Gastroesophageal sphincter (tissue), 4 donors: ENCODE results near the gene PCNX3. TPM values are rescaled to one million over a fixed set of nuclear protein-coding genes. Genes with fewer than 3 reads are reported as not detected.

Experiments used
- ATAC-seq: fragments of 150-250 bp; one replicate; pipeline ENCODE4 v1.9.1; 2016; ENCODE audit warnings: mild to moderate bottlenecking, moderate library complexity
- H3K27ac ChIP-seq, 4 donors: fragments of 200-600 bp; sonication (generic) in 3 of 4; 1 replicate in 3 of 4; 2 replicates in 1 of 4; pipeline ENCODE4 v1.5.1; 2016 to 2019
- H3K27me3 ChIP-seq: fragments of 200-600 bp; sonication (generic); one replicate; pipeline ENCODE4 v1.5.1; 2019
- H3K36me3 ChIP-seq, 2 donors: fragments of 200-600 bp; sonication (generic); one replicate each; pipeline ENCODE4 v1.5.1; 2019; ENCODE audit warnings: control low read depth in 1 of 2
- H3K4me1 ChIP-seq, 3 donors: fragments of 200-600 bp; sonication (generic); 1 replicate in 2 of 3; 2 replicates in 1 of 3; pipeline ENCODE4 v1.5.1; 2016 to 2019; ENCODE audit warnings: control low read depth in 2 of 3
- H3K4me3 ChIP-seq, 2 donors: fragments of 200-600 bp; sonication (generic); one replicate each; pipeline ENCODE4 v1.5.1; 2019; ENCODE audit warnings: mild to moderate bottlenecking in 1 of 2, moderate library complexity in 1 of 2
- H3K9me3 ChIP-seq, 3 donors: fragments of 200-600 bp; sonication (generic); one replicate each; pipeline ENCODE4 v1.5.1; 2017 to 2019; ENCODE audit warnings: control low read depth in 2 of 3
- CTCF ChIP-seq, 4 experiments: fragments of 200-600 bp in 2 of 4; fragments of 450-650 bp in 2 of 4; sonication (generic) in 1 of 4; IDR thresholded peaks; one replicate each; pipeline ENCODE4 v1.5.1; 2017 to 2019; ENCODE audit warnings: antibody characterized with exemption in 4 of 4, mild to moderate bottlenecking in 2 of 4, moderate library complexity in 2 of 4
- EP300 ChIP-seq: sonication (generic); formaldehyde crosslinking; IDR thresholded peaks from one replicate; pipeline ENCODE4 v1.6.1; 2017; ENCODE audit warnings: antibody characterized with exemption, mild to moderate bottlenecking
- POLR2A ChIP-seq, 2 donors: fragments of 450-650 bp; IDR thresholded peaks; one replicate each; pipeline ENCODE4 v1.6.1; 2017; ENCODE audit warnings: antibody characterized with exemption in 2 of 2, mild to moderate bottlenecking in 2 of 2, moderate library complexity in 1 of 2
- POLR2AphosphoS5 ChIP-seq: sonication (generic); formaldehyde crosslinking; IDR thresholded peaks from one replicate; pipeline ENCODE4 v1.6.1; 2017; ENCODE audit warnings: antibody characterized with exemption
- WGBS, 2 donors: methylation state at CpG; one replicate each; pipeline ENCODE4 v1.1.5; 2018; ENCODE audit warnings: low coverage in 1 of 2; 5-methylcytosine and 5-hydroxymethylcytosine counted together
- total RNA-seq, 4 donors: library from RNA; depleted of rRNA; stranded (reverse); fragments of >200 nt; gene quantifications; one replicate each; pipeline ENCODE4 v1.1.0, GENCODE V29; 2016

Gene PCNX3
- total RNA-seq, 4 donors from 2014 or later: 15.9 to 40.1 (median 19.3) TPM

GRCh38 chr11:65630215-65630614 is 14.6 kb downstream of the PCNX3 start:
- H3K27me3 ChIP-seq: no peaks in the 10 kb centered on the region
- H3K9me3 ChIP-seq: no peaks in the 10 kb centered on the region
- WGBS, 2 donors: no CpG with 5 or more reads among the region's 11 CpGs
- no peak for TF ChIP-seq POLR2A (IDR thresholded peaks at IDR 0.05)
- TF ChIP-seq POLR2AphosphoS5: no peak
- TF ChIP-seq EP300: no peak
- no peak for TF ChIP-seq CTCF (IDR thresholded peaks at IDR 0.05)
- H3K27ac ChIP-seq: no peak overlapping the region
- no peak overlapping the region for H3K4me3 ChIP-seq
- ATAC-seq: no peak
- H3K4me1 ChIP-seq: peaks cover 0 to 10% (median 0%) of the 10 kb centered on the region in 3 donors
- peaks cover 0 to 100% of the 10 kb centered on the region in 2 donors for H3K36me3 ChIP-seq

GRCh38 chr11:65633390-65634108 is 18.0 kb downstream of the PCNX3 start:
- Histone ChIP-seq H3K27ac (no peak overlapping the region), H3K36me3 (peaks cover 0 to 86% of the 10 kb centered on the region in 2 donors), H3K27me3 (no peaks in the 10 kb centered on the region), H3K4me3 (no peak overlapping the region), H3K4me1 (peaks cover 0 to 18% (median 6%) of the 10 kb centered on the region in 3 donors), H3K9me3 (no peaks in the 10 kb centered on the region)
- TF ChIP-seq CTCF (IDR thresholded peaks at IDR 0.05) (no peak), POLR2A (IDR thresholded peaks at IDR 0.05) (no peak), EP300 (no peak), POLR2AphosphoS5 (no peak)
- no CpG with 5 or more reads among the region's 20 CpGs for WGBS, 2 donors
- no peak for ATAC-seq

GRCh38 chr11:65634109-65634436 is 18.5 kb downstream of the PCNX3 start:
- Histone ChIP-seq H3K27ac (no peak overlapping the region), H3K27me3 (no peaks in the 10 kb centered on the region), H3K4me1 (peaks cover 0 to 23% (median 11%) of the 10 kb centered on the region in 3 donors), H3K36me3 (peaks cover 0 to 81% of the 10 kb centered on the region in 2 donors), H3K9me3 (no peaks in the 10 kb centered on the region), H3K4me3 (no peak overlapping the region)
- TF ChIP-seq EP300: no peak
- no peak for TF ChIP-seq POLR2A (IDR thresholded peaks at IDR 0.05)
- WGBS, 2 donors: no CpG with 5 or more reads among the region's 14 CpGs
- ATAC-seq: no peak

GRCh38 chr11:65634440-65634839 is 18.9 kb downstream of the PCNX3 start:
- no CpG with 5 or more reads among the region's 11 CpGs for WGBS, 2 donors
- Histone ChIP-seq H3K4me3 (no peak overlapping the region), H3K9me3 (no peaks in the 10 kb centered on the region), H3K27me3 (no peaks in the 10 kb centered on the region), H3K36me3 (peaks cover 0 to 77% of the 10 kb centered on the region in 2 donors), H3K27ac (no peak overlapping the region), H3K4me1 (peaks cover 0 to 27% (median 15%) of the 10 kb centered on the region in 3 donors)
- no peak for TF ChIP-seq POLR2A (IDR thresholded peaks at IDR 0.05)
- no peak for TF ChIP-seq CTCF (IDR thresholded peaks at IDR 0.05)
- no peak for TF ChIP-seq POLR2AphosphoS5
- TF ChIP-seq EP300: no peak
- no peak for ATAC-seq

- peaks cover 0 to 70% of the 10 kb centered on the region in 2 donors for H3K36me3 ChIP-seq
- peaks cover 0 to 34% (median 21%) of the 10 kb centered on the region in 3 donors for H3K4me1 ChIP-seq
- TF ChIP-seq EP300 (no peak), POLR2A (IDR thresholded peaks at IDR 0.05) (no peak), POLR2AphosphoS5 (no peak), CTCF (IDR thresholded peaks at IDR 0.05) (no peak)
- H3K27ac ChIP-seq: no peak overlapping the region
- ATAC-seq: no peak
- H3K9me3 ChIP-seq: no peaks in the 10 kb centered on the region
- 60 to 88% methylated on average over 1 to 10 of the region's 46 CpGs for WGBS, 2 donors
- H3K4me3 ChIP-seq: no peak overlapping the region
- no peaks in the 10 kb centered on the region for H3K27me3 ChIP-seq
Measured at GRCh38 chr11:65634905-65635731, 19.5 kb downstream of the PCNX3 start.
